NCI-H2107 treated with DMSO at 0.1 percent for 48 hours (cell line): ENCODE measurements around the gene GLUD1.
"Not testable (repeated sequence)": the region's sequence is repeated elsewhere in the genome, so short reads cannot be mapped to it uniquely, and the experiment has no call there.

ENCODE experiments used
- DNase-seq: peaks from one replicate; lab custom pipeline; 2025; ENCODE audit not compliant: unreplicated experiment; lab: John Stamatoyannopoulos, UW

The GLUD1 gene

DNA sequence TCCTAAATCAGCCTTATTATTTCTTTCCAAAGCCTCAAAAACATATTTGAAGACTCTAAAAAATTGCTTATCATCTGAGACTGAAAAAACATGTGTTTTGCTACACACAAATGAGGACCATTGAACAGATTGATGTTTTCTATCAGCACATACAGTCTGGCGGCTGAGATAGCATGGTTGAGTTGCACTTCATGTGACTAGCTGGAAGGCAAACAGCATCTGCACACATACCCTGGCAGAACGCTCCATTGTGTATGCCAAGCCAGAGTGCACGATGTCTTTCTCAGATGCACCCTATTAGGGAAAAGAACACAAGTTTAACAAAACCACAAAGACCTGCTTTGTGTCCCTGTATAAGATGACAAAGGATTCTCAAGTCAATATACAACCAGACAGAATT, 41.5 kb downstream of the GLUD1 start:
- no peak for DNase-seq

DNA sequence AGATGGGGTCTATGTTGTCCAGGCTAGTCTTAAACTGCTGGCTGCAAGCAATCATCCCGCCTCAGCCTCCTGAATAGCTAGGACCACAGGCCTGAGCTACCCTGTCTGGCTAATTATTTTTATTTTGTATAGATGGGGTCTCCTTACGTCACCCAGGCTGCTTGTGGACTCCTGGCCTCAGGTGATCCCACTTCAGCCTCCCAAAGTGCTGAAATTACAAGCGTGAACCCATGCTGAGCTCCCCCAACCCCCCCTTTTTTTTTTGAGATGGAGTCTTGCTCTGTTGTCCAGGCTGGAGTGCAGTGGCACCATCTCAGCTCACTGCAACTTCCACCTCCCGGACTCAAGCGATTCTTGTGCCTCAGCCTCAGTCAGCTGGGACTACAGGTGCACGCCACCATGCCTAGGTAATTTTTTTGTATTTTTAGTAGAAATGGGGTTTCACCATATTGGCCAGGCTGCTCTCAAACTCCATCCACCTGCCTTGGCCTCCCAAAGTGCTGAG, 49.2 kb downstream of the GLUD1 start:
- DNase-seq: no peak

- not testable (repeated sequence) for DNase-seq
These were observed 51.1 kb downstream of the GLUD1 start for GRCh38 chr10:87043579-87043978.

DNA sequence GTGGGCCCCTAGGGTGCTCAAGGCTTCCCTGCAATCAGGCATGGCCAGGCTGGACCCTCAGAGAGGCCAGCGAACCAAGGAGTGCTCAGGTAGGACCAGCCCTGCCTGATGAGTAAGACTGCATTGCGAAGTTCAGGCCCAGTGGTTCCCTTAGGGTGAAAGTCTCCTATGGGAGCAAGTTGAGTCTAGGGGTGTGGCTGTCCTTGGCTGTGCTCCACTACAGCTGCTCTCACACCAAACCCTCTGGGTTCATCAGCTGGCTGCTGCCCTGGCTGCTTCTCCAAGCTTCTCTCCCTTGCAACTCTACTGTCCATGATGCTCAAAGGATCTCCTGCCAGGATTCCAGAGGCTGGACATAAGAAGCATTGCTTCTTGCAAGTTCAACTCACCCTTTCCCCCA, 55.9 kb downstream of the GLUD1 start:
- no peak for DNase-seq

DNA sequence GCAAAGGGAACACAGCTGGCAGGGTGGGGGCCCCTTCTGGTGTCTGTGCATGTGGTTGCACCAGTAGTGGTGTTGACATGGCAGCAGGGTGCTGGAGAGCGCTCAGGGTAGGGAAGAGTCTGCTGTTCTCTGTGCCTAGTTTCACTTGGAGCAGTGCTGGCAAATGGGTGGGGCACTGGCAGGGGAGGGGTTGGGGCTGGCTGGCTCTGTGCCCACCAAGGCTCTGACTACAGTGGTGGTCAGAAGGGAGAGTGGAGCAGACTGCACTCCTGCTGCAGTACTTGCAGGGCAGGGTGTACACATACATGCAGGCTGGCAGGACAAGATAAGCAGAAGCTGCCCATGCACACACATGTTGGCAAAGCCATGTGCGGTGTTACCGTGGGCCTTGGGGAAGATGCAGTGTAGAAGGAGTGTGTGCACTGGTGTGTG, 56.3 kb downstream of the GLUD1 start:
- no peak for DNase-seq

DNA sequence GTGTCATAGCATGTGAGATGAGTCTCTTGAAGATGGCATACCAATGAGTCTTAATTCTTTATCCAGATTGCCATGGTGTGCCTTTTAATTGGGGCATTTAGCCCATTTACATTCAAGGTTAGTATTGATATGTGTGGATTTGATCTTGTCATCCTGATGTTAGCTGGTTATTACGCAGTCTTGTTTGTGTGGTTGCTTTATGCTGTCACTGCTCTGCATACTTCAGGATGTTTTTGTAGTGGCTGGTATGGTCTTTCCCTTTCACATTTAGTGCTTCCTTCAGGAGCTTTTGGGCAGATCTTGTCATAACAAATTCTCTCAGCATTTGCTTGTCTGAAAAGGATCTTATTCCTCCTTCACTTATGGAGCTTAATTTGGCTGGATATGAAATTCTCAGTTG, 58.0 kb downstream of the GLUD1 start:
- DNase-seq: no peak

- DNase-seq: no peak
These were observed 63.6 kb downstream of the GLUD1 start for GRCh38 chr10:87030912-87031635.

DNA sequence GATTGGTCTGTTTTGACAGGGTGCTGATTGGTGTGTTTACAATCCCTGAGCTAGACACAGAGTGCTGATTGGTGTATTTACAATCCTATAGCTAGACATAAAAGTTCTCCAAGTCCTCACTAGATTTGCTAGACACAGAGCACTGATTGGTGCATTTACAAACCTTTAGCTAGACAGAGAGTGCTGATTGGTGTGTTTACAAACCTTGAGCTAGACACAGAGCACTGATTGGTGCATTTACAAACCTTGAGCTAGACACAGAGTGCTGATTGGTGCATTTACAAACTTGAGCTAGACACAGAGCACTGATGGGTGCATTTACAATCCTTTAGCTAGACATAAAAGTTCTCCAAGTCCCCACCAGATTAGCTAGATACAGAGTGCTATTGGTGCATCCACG, 64.2 kb downstream of the GLUD1 start:
- DNase-seq: not testable (repeated sequence)

DNA sequence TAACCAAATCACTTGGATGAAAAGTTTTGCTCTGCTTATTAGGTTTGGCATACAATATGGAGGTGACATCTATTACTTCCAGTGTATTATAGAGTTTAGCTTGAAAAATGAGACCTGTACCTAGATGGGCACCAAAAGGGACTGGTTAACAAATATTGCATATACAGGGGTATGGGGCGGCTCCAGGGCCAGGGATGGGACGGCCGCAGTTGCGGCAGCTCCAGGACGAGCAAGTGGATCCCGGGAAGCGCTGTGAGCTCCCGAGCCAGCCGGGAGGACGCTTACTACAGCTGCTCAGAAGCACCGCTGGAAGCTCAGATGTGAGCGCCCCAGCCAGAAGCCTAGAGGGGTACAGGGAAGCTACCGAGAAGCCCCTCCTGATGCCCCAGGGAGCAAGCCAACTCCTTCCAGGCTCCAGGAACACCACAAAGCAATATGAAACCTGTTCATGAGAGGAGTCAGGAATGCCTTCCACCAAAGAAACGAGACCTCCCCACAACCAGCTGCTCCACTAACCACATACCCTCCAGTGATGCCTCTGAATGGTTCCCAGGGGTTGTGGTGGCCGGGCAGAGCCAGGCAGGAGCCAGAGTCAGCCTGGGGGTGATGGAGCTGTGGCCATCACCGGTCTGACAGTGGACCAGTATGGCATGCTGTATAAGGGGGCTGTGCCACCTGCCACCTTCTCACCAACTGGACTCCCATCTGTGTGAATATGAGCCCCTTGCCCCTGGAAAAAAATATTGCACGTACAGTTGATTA, 67.7 kb downstream of the GLUD1 start:
- not testable (repeated sequence) for DNase-seq

- DNase-seq: not testable (repeated sequence)
These were observed 69.2 kb downstream of the GLUD1 start for GRCh38 chr10:87025285-87025958.

GRCh38 chr10:87020056-87020455, 74.6 kb downstream of the GLUD1 start, which contains the start of gene FAM25A:
Gene FAM25A (plus strand): TSS chr10:87020294. CDS start chr10:87020325, 31 bp downstream.
- DNase-seq: not testable (repeated sequence)

- DNase-seq: not testable (repeated sequence)
These were observed 75.1 kb downstream of the GLUD1 start for GRCh38 chr10:87019504-87019903.

DNA sequence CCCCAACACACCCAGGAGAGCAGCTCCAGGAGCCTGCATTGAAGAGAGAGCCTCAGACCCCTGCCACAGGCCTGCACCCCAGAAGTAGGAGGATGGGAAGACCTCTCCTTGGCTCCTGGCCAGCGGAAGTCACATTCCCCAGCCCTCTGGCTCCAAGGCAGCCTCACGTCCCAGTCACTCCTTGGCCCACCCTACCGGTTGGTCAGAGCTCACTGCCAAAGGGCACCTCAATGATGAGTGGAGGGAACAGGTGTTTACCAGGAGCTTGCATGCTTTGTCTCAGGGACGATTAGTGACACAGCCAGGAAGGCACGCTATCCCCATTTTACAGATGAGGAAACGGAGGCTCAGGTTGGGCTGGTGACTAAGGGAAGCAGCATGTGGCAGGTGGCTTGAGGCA, 75.6 kb downstream of the GLUD1 start:
- not testable (repeated sequence) for DNase-seq

- not testable (repeated sequence) for DNase-seq
These were observed 76.5 kb downstream of the GLUD1 start for GRCh38 chr10:87018127-87018526.

DNA sequence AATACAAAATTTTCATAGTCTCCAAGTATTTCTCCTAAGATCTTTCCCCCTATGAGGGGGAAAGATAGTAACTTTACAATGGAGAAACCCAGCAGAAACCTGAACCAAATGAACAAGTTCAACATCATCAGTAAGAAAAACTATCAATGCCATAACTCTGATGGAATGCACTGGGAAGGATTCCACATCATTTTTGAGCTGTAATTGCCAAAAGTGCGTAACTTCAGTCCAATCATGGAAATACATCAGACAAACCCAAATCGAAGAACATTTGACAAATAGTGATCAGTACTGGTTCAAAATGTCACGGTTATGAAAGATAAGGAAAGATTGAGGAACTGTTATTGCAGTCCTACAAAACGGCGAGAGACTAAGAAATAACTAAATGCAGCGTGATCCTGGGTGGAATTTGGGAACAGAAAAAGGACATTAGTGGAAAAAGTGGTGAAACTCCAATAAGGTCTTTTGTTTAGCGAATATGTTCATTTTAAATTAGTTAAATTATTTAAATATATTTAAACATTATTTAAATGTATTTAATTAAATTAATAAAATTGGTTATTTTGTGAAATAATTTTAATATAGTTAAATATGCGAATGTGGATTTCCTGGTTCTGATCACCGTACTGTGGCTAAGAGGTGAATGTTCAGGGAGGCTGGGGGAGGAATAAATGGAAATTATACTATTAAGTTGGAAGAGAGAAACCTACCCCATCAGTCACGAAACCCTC, 79.5 kb downstream of the GLUD1 start:
- not testable (repeated sequence) for DNase-seq

DNA sequence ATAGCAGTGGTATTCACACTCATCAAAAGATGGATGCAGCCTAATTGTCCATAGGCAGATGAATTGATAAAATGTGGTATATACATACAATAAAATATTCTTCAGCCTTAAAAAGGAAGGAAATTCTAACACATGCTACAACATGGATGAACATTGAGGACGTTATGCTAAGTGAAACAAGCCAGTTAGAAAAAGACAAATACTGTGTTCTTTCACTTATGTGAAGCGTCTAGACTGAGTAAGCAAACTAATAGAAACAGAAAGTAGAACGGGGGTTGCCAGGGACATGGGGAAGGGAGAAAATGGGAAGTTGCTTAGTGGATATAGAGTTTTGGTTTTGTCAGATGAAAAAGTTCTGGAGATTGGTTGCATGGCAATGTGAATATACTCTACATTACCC, 81.1 kb downstream of the GLUD1 start:
- DNase-seq: not testable (repeated sequence)

DNA sequence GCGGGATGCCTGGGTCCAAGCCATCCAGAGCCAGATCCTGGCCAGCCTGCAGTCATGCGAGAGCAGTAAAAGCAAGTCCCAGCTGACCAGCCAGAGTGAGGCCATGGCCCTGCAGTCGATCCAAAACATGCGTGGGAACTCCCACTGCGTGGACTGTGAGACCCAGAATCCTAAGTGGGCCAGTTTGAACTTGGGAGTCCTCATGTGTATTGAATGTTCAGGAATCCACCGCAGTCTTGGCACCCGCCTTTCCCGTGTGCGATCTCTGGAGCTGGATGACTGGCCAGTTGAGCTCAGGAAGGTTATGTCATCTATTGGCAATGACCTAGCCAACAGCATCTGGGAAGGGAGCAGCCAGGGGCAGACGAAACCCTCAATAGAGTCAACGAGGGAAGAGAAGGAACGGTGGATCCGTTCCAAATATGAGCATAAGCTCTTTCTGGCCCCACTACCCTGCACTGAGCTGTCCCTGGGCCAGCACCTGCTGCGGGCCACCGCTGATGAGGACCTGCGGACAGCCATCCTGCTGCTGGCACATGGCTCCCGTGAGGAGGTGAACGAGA, 85.4 kb downstream of the GLUD1 start:
- DNase-seq: not testable (repeated sequence)

GRCh38 chr10:87008303-87008702, 86.3 kb downstream of the GLUD1 start:
- not testable (repeated sequence) for DNase-seq

- DNase-seq: not testable (repeated sequence)
These were observed 87.0 kb downstream of the GLUD1 start for GRCh38 chr10:87007674-87008073.

DNA sequence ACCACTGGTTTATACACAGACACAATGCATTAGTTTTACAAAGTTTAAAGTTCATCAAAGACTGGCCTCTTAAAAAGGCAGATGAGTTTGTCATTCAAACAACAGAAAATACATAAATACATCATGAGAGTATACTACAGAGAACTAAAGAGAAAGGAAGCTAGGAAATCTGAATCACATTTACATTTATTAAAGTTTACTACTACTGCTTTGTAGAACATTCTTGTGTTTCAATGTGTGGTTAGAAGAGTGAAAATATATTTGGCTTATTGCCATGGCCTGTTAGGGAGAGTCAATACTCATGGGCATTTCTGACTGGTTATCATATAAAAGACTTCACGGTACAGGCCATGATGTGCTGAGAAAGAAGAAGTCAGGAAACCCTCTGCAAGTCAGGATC, 87.5 kb downstream of the GLUD1 start:
- not testable (repeated sequence) for DNase-seq
